Measurements from ENCODE around the gene CHIC2. TPM values are rescaled to one million over a fixed set of nuclear protein-coding genes. Genes with fewer than 3 reads are reported as not detected.

CHIC2 gene
- total and polyA plus RNA-seq, 2 of the 8 experiments (the other 6 are each of a cell fraction or from before 2014, with no cell fraction given), result 4.5 to 10.9 TPM

DNA sequence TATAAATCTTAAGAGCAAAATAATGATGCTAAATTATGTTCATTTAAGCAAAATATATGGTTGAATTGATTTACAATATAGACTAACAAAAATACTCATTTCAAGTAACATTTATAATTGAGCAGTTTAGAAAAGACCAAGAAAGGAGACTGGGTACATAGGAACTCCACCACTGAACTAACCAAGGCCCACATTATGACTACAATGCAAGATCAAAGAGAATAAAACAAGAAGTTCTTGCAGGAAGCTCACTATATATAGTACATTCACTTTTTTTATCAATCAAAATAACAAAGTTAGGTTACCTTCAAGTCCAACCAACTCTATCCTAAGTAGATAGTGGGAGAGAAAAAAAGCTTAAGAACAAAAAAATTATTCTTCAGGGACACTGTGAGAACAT is 8.0 kb downstream of the CHIC2 start:
- peaks cover 0 to 70% of the 10 kb centered on the region in 2 experiments; a peak in 3 of 4 replicates for H3K79me2 ChIP-seq (ENCODE audit: control insufficient read depth in 1 of 2, insufficient read depth in 2 of 2, low read length in 2 of 2)
- H2BK5ac ChIP-seq (ENCODE audit: low read depth, low read length), result no peak overlapping the region
- no peak overlapping the region for H4K91ac ChIP-seq (replicated peaks; ENCODE audit: insufficient read length, low read length)
- no peak overlapping the region for H3K9ac ChIP-seq (replicated peaks in 1 of 4; ENCODE audit: extremely low read depth in 1 of 4, low read depth in 3 of 4, low read length in 3 of 4)
- no peaks in the 10 kb centered on the region for H4K20me1 ChIP-seq (replicated peaks in 1 of 2; ENCODE audit: control insufficient read depth in 1 of 2, insufficient read depth in 2 of 2, low read length in 2 of 2)
- no peaks in the 10 kb centered on the region for H3K27me3 ChIP-seq (replicated peaks in 1 of 4; ENCODE audit: control insufficient read depth in 3 of 4, extremely low read depth in 1 of 4, insufficient read depth in 3 of 4, low read length in 3 of 4)
- H3K56ac ChIP-seq (replicated peaks; ENCODE audit: insufficient read length, low read depth, low read length), result no peak overlapping the region
- H3K9me3 ChIP-seq (ENCODE audit: insufficient read depth in 2 of 2, low read depth in 1 of 2, low read length in 1 of 2), result no peaks in the 10 kb centered on the region
- H3K4me1 ChIP-seq (replicated peaks in 1 of 4; ENCODE audit: control insufficient read depth in 3 of 4, insufficient read depth in 4 of 4, low read length in 3 of 4), result peaks cover 0 to 3% (median 0%) of the 10 kb centered on the region in 4 experiments; a peak in 2 of 7 replicates
- CTCF ChIA-PET (ENCODE audit: partially characterized antibody), result interaction anchor here (0.9 to 1.2 kb wide), 4 partner anchors 10 to 1041 kb away, joined by 3 to 4 read pairs (median 3); no protein-coding TSS in a partner anchor
- no peak overlapping the region for H2BK20ac ChIP-seq (ENCODE audit: low read length)
- H3K79me1 ChIP-seq (ENCODE audit: low read depth, low read length), result no peaks in the 10 kb centered on the region; the same call in 1 of the 2 replicates
- H2BK12ac ChIP-seq (ENCODE audit: low read depth, low read length), result no peak overlapping the region
- no peak overlapping the region for H4K5ac ChIP-seq (ENCODE audit: insufficient read length, low read depth, low read length)
- no peak overlapping the region for H3K4me2 ChIP-seq (ENCODE audit: insufficient read depth in 1 of 2, low read depth in 2 of 2, low read length in 2 of 2)
- POLR2A ChIA-PET (ENCODE audit: partially characterized antibody), result interaction anchor here (1.3 kb wide), 1 partner anchor 24 kb away, joined by 3 read pairs; no protein-coding TSS in a partner anchor
- FAIRE-seq (no peak), DNase-seq (ENCODE audit: low read depth in 1 of 2, low spot score in 2 of 2) (no peak)
- no peaks in the 10 kb centered on the region for H3K36me3 ChIP-seq (ENCODE audit: control insufficient read depth in 2 of 4, insufficient read depth in 4 of 4, low read length in 3 of 4)
- H3K4ac ChIP-seq (replicated peaks; ENCODE audit: insufficient read length, low read depth, low read length), result no peak overlapping the region
- H3K4me3 ChIP-seq (ENCODE audit: extremely low read depth in 1 of 4, insufficient read depth in 2 of 4, low read depth in 3 of 4, low read length in 4 of 4), result no peak overlapping the region
- H3K18ac ChIP-seq (ENCODE audit: extremely low read depth, low read length), result no peak overlapping the region
- H2AK5ac ChIP-seq (ENCODE audit: low read depth, low read length), result no peak overlapping the region
- H2AFZ ChIP-seq (ENCODE audit: low read length), result no peak overlapping the region
- H4K8ac ChIP-seq (ENCODE audit: extremely low read depth, insufficient read depth, low read length), result no peak overlapping the region
- H3K27ac ChIP-seq (ENCODE audit: low read depth, low read length), result no peak overlapping the region
- H2BK15ac ChIP-seq (ENCODE audit: low read length), result no peak overlapping the region
- H2BK120ac ChIP-seq (replicated peaks; ENCODE audit: low read depth, low read length), result no peak overlapping the region
- no peaks in the 10 kb centered on the region; the same call in 1 of the 2 replicates for H3K23me2 ChIP-seq (ENCODE audit: low read depth, low read length)
- H3K23ac ChIP-seq (ENCODE audit: insufficient read length), result no peak overlapping the region
- no peak overlapping the region for H3K14ac ChIP-seq (ENCODE audit: insufficient read length)
- TF ChIP-seq BRCA1 (IDR thresholded peaks at IDR 0.05; ENCODE audit: low read depth, low read length), result no peak
- TF ChIP-seq, protein P1, sequence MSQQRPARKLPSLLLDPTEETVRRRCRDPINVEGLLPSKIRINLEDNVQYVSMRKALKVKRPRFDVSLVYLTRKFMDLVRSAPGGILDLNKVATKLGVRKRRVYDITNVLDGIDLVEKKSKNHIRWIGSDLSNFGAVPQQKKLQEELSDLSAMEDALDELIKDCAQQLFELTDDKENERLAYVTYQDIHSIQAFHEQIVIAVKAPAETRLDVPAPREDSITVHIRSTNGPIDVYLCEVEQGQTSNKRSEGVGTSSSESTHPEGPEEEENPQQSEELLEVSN (IDR thresholded peaks at IDR 0.05), result no peak
- no peak for TF ChIP-seq SAP30 (IDR thresholded peaks at IDR 0.05; ENCODE audit: insufficient read depth, insufficient replicate concordance, low read length)
- TF ChIP-seq MAFK (IDR thresholded peaks at IDR 0.05; ENCODE audit: low read depth, low read length), result no peak
- no peak for TF ChIP-seq EP300 (IDR thresholded peaks at IDR 0.05; ENCODE audit: borderline replicate concordance in 1 of 2, low read depth in 2 of 2, low read length in 2 of 2)
- TF ChIP-seq CTBP2 (IDR thresholded peaks at IDR 0.05; ENCODE audit: borderline replicate concordance, insufficient read depth, insufficient read length, low read length), result no peak
- TF ChIP-seq CREB1 (IDR thresholded peaks at IDR 0.05), result no peak
- no peak for TF ChIP-seq RBBP5 (IDR thresholded peaks at IDR 0.05; ENCODE audit: borderline replicate concordance, low read depth, low read length)
- TF ChIP-seq SP4 (IDR thresholded peaks at IDR 0.05; ENCODE audit: low read length), result no peak
- no peak for TF ChIP-seq CBX8 (IDR thresholded peaks at IDR 0.05; ENCODE audit: borderline replicate concordance, low read depth, low read length)
- TF ChIP-seq POLR2AphosphoS5 (IDR thresholded peaks at IDR 0.05; ENCODE audit: low read depth, low read length), result no peak
- no peak for TF ChIP-seq JUND (IDR thresholded peaks at IDR 0.05; ENCODE audit: low read length)
- TF ChIP-seq SIX5 (IDR thresholded peaks at IDR 0.05; ENCODE audit: low read depth, low read length), result no peak
- TF ChIP-seq HDAC2 (IDR thresholded peaks at IDR 0.05; ENCODE audit: borderline replicate concordance in 1 of 2, low read depth in 2 of 2, low read length in 2 of 2), result no peak

Measured in H1 (cell line).